ENCODE measurements around the gene ATXN7L2. TPM values are rescaled to one million over a fixed set of nuclear protein-coding genes. Genes with fewer than 3 reads are reported as not detected.

The ATXN7L2 gene
- polyA plus RNA-seq, 3 donors, result 9.5 to 13.2 (median 12.3) TPM

DNA sequence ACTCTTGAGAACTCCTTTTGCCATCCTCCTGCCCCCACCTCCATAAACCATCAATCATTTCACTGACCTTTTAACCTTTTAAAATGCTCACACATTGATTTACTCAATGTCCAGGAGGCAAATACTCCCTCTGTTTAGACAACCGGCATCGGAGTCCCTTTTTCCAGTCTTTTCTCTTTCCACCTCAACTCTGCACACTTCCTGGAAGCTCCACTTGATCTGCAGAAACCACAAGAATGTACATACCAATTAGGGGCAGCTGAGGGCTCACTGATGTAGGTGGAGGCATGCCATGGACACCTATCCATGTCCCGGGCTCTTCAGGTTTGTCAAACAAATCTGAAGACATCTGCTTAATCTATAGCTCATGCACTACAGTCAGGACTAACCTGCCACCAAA, 31.1 kb downstream of the ATXN7L2 start:
- DNase-seq (ENCODE audit: extremely low read depth in 1 of 11, low read depth in 9 of 11, low spot score in 4 of 11), result no peak

- DNase-seq (ENCODE audit: extremely low read depth in 1 of 11, low read depth in 9 of 11, low spot score in 4 of 11), result peak in 1 of 11 donors; percentile 46
These were observed 33.2 kb downstream of the ATXN7L2 start for GRCh38 chr1:109516872-109517271.

DNA sequence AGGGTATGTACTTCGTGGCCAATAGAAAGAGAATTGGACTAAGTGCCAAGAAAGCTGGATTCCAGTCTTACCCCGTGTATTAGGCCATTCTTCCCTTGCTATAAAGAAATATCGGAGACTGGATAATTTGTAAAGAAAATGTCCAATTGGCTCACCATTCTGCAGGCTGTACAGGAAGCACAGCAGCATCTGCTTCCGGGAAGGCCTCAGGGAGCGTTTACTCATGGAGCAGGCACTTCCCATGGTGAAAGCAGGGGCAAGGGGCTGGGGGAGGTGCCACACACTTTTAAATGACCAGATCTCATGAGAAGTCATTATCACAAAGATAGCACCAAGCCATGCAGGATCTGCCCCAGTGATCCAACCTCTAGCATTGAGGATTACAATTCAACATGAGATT, 33.6 kb downstream of the ATXN7L2 start:
- no peak for DNase-seq (ENCODE audit: extremely low read depth in 1 of 11, low read depth in 9 of 11, low spot score in 4 of 11)

GRCh38 chr1:109521002-109521951, 37.6 kb downstream of the ATXN7L2 start:
- no peak for DNase-seq (ENCODE audit: extremely low read depth in 1 of 11, low read depth in 9 of 11, low spot score in 4 of 11)

DNA sequence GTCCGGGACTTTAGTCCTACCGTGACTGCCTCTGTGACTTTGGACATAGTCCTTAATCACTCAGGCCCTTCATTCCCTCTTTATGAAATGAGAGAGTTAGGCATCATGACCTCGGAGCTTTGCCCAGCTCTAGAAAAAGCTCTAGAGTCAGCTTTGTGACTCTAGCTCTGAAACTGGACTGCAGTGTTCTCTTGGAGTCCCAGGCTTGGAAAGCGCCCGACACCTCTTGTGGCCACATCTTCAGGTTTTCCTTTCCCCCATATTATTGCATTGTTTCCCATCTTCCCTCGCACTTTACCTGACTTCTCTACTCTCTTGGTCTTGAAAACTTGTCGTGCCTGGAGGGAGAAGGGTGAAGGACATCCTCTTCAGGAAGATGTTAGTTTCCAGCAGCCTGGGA, 38.3 kb downstream of the ATXN7L2 start:
- DNase-seq (ENCODE audit: extremely low read depth in 1 of 11, low read depth in 9 of 11, low spot score in 4 of 11), result no peak

DNA sequence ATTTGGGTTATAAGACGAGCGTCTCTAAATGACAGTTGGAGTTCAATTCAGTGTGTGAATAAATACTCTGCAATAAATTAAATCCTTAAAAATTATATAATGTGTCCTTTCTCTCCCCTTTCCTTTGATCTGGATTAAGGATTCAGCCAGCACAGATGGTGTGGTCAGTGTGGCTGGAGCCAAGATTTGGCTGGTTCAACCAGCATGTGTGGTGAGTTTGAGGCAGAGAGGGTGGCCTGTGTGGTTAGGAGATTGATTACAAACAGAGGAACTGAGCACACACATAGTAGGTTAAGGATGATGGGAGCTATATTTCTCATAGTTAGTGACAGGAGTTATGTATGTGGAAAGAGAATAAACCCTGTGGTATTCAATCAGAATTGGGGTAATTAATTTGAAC, 40.0 kb downstream of the ATXN7L2 start:
- DNase-seq (ENCODE audit: extremely low read depth in 1 of 11, low read depth in 9 of 11, low spot score in 4 of 11), result no peak

GRCh38 chr1:109527098-109527811, 43.5 kb downstream of the ATXN7L2 start:
- no peak for DNase-seq (ENCODE audit: extremely low read depth in 1 of 11, low read depth in 9 of 11, low spot score in 4 of 11)

DNA sequence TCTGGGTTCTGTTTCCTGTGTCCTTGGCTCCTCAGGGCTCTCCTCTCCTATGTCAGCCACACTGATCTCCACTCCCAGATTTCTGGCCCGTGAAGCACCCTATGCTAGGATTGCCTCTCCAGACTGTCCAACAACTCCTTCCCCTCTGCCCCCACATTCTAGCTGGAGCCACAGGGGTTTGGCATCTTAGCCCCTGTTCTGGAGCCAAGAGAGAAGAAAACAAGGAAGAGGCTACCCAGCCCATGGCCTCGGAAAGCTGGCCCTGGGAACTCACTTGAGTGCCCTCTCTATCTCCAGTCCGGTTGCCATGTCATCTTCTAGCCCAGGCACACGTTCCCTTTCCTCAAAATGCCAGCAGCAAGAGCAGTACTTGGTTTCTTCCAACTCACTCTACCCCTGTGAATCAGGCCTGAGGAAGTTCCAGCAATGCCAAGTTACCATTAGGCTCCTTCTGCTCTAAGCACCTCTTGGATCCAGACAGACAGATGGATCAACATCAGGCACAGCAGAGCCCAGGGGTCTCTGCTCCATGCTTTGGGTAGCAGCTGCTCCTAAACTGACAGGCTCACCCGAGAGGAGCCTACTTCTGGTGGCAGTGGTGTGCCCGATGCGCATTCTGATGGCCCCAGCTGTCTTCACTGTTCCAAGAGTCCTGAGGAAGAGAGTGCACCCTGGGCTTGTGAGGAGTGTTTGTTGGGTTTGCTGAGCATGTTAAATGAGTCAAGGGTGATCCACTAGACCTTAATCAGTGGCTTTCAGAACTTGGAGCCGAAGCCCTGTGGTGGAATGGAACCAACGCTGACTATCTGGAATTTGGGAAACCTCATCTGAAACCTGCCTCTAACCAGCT, 44.4 kb downstream of the ATXN7L2 start:
- no peak for DNase-seq (ENCODE audit: extremely low read depth in 1 of 11, low read depth in 9 of 11, low spot score in 4 of 11)

DNA sequence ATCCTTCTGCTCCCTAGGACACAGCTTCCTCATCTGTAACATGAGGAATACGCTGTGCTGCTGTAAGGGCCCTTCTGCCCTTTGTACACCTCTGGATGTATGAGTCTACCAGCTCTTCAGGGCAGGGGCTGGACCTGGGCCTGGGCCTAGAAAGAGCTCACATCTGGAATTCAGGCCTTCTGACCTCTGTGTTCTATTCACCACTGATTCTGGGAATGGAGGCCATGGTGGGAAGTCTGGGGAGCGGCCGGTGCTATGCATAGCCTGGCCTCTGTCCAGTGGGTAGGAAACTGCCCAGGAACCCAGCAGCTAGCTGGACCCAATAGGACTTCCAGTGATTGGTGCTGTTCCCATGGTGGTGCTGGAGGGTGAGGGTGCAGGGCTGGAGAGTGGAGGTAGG, 45.0 kb downstream of the ATXN7L2 start:
- DNase-seq (ENCODE audit: extremely low read depth in 1 of 11, low read depth in 9 of 11, low spot score in 4 of 11), result no peak

DNA sequence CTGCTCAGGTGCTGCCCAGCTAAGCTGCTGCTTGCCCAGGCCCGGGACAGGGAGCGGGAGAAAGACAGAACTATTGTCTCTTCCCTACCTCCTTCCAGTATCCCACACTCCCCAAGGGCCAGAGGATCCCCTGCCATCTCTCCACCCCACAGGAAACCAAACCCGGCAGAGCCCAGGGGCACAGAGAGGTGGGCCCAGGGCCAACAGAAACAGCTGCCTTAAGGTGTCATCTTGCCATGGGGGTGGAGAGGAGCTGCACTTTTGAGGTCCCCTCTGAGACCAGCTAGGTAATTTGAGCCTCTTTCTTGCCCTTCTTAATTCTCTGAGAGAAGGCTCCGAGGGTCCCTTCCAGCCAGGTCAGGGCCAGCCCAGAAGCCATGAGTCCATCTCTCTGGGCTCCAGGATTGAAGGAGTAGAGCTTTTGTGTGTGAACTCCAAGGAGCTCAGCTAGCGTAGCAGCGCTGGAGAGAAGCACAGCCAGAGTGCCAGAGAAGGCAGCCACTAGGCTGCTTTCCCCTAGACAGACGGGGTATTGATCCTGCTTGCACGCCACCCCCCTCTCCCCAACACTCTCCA, 46.3 kb downstream of the ATXN7L2 start:
- no peak for DNase-seq (ENCODE audit: extremely low read depth in 1 of 11, low read depth in 9 of 11, low spot score in 4 of 11)

DNA sequence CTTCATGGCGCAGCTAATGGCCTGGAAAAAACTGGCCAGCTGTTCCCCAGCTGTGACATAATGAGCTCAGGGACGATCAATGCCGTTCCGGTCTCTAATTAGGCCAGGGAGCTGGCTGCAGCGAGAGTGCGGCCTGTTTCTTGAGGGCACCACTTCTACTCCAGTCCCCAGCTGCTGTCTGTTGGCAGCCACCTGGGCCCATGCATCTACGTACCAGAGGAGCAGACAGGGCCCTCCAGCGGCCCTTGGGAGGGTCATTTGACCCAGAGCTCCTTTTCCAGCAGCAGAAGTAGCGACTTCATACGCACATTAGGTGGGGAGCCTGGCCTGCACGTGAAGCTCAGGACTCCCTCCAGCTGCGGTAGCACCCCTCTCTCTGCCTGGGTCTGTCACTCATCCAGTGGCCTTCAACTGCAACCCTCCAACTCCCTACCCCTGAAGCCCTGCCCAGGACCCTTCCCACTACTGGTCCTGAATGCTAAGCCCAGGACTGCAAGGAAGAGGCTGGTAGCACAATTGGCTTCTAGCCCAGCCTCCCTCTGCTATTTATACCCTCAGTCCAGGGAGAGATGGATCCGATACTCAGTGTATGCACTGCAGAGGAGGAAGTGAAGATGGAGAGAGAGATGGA, 46.9 kb downstream of the ATXN7L2 start:
- DNase-seq (ENCODE audit: extremely low read depth in 1 of 11, low read depth in 9 of 11, low spot score in 4 of 11), result peak in 2 of 11 donors; percentile 40 to 50

- no peak for DNase-seq (ENCODE audit: extremely low read depth in 1 of 11, low read depth in 9 of 11, low spot score in 4 of 11)
These were observed 47.7 kb downstream of the ATXN7L2 start for GRCh38 chr1:109531380-109531779.

DNA sequence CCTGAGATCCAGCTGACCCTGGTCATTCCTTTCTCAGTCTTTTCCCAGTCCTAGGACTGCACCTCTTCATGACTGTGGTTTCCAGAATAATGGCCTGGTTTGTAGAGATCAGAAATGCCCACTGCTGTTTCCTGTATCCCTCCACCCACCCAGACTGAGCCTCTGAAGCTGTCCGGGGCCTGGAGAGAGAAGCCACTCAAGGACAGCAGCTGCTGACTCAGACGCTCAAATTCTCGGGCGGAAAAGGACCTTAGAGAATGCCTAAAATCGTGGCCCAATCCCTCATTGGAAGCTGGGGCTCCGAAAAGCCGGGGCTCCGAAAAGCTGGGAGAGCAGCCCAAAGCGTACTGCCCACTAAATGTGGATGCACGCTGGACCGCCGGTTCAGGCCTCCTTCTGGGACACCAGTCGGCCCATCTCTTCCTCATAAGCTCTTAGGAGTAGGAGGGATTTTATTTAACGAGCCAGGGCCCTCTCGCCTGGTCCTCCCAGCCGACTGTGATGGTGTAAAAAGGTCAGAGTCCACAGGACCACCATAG, 48.2 kb downstream of the ATXN7L2 start:
- DNase-seq (ENCODE audit: extremely low read depth in 1 of 11, low read depth in 9 of 11, low spot score in 4 of 11), result no peak

DNA sequence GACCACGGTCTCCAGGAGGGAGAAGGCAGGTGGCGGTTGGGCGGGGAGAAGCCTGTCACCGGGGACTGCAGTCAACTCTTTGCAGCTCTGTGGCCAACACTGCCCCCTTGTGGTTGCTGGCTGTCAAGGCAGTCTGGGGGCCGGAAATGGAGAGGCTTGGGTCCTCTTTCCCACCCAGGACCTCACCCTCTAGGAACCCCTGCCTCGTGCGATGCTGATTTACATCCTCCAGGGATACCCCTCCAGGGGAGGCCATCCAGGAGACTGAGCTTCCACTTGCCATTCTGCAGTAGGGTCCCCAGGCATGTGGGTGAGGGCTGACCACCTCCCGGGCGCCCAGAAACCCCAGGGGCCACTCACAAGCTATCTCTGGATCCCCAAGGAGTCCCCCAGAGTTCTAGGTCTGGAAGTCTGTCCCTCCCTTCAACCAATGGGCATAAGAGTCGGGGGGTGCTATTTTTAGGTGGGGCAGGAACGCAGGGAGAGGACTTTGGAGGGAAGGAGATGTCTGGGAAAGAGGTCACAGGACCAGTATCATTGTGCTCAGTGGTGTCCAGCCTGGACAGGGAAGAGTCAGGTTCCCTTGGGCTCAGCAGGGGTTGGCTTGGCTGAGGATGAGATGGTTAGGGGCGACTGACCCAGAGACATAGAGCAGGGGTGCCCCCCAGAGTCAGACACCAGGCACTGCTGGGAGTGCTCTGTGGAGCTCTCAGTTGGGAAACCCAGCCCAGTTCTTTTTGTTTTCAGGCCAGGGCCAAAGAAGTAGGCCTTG, 48.8 kb downstream of the ATXN7L2 start:
- DNase-seq (ENCODE audit: extremely low read depth in 1 of 11, low read depth in 9 of 11, low spot score in 4 of 11), result peak in 9 of 11 donors; percentile 60 to 79 (median 70)

DNA sequence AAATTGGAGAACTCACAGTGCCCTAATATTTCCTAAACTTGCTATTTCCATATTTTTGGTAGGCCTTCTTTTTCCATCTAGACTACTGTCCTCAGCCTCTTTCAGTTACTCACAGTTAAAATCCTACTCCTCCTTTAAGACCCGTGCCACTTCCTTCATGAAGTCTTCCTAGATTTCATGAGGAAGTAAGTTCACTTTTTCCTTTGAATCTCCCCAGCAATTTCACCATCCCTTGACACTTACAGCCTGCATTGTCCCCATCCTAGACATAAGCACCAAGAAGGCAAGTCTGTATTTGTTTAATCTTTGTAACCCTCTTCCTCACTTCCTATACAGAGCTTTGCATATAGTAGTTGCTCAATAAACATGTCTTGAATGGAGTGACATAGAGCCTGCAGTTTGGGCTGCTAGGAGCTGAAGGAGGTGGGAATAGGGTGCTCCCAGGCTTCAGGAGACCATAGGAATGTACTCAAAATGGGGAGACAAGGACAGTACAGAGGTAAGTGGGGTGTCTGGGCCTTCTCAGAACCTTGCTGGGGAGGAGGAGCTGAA, 50.7 kb downstream of the ATXN7L2 start:
- no peak for DNase-seq (ENCODE audit: extremely low read depth in 1 of 11, low read depth in 9 of 11, low spot score in 4 of 11)

- DNase-seq (ENCODE audit: extremely low read depth in 1 of 11, low read depth in 9 of 11, low spot score in 4 of 11), result no peak
These were observed 51.8 kb downstream of the ATXN7L2 start for GRCh38 chr1:109535481-109535880.

DNA sequence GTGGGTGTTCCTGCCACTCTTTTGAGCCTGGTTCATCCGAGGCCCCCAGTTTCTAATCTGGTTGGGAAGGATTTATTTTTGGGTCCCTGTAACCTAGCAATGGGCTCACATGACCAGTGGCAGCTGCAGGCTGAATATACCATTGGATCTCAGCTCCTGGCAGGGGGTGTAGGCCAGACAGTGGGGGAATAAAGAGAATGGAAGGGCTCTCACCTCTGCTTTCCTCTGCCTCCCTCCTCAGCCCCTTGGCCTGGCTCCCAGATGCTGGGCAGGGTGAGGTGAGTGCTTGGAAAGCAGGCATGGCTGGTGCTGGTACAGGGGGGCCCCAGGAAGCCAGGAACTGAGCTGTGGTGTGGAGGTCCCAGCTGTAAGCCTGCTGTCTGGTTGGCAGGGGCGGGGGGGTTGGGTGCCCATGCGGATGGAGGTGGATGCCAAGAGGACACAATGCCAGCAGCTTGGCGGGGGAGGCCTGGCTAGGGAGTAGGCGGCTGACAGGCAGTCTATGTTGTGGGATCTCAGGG, 52.3 kb downstream of the ATXN7L2 start:
- DNase-seq (ENCODE audit: extremely low read depth in 1 of 11, low read depth in 9 of 11, low spot score in 4 of 11), result no peak

Measured in renal cortex interstitium (tissue), 11 donors.